ENCODE data around the gene WAPL. TPM values are rescaled to one million over a fixed set of nuclear protein-coding genes. Genes with fewer than 3 reads are reported as not detected.

Gene WAPL
- total and polyA plus RNA-seq, 2 of the 8 experiments (the other 6 are each of a cell fraction or from before 2014, with no cell fraction given), result 12.8 to 48.1 TPM

DNA sequence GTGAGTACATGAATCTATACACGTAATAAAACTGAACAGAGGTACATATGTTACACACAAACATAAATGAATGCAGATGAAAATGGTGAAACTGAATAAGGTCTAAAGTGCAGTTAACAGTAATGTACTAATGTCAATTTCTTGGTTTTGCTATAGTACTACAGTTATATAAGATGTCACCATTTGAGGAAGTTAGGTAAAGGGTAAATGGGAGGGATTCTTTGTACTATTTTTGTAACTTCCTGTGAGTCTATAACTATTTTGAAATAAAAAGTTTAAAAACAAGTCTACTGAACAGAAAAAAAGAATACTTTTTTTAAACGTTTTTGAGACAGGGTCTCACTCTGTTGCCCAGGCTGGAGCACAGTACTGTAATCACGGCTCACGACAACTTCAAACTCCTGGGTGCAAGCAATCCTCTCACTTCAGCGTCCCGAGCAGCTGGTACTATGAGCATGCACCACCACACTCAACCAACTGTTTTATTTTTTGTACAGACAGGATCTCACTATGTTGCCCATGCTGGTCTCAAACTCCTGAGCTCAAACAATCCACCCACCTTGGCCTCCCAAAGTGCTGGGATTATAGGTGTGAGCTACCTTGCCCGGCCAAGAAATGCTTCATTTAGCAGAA, 71.5 kb downstream of the WAPL start:
- no peak overlapping the region for H3K4me3 ChIP-seq (ENCODE audit: extremely low read depth in 1 of 4, insufficient read depth in 2 of 4, low read depth in 3 of 4, low read length in 4 of 4)
- H2BK15ac ChIP-seq (ENCODE audit: low read length), result no peak overlapping the region
- H4K5ac ChIP-seq (ENCODE audit: insufficient read length, low read depth, low read length), result no peak overlapping the region
- H4K91ac ChIP-seq (replicated peaks; ENCODE audit: insufficient read length, low read length), result no peak overlapping the region
- DNase-seq (ENCODE audit: low read depth in 1 of 2, low spot score in 2 of 2), result no peak
- H2AK5ac ChIP-seq (ENCODE audit: low read depth, low read length), result no peak overlapping the region
- H3K79me1 ChIP-seq (ENCODE audit: low read depth, low read length), result no peaks in the 10 kb centered on the region
- no peak overlapping the region for H2BK5ac ChIP-seq (ENCODE audit: low read depth, low read length)
- H3K27ac ChIP-seq (ENCODE audit: low read depth, low read length), result no peak overlapping the region
- H3K4me1 ChIP-seq (replicated peaks in 1 of 4; ENCODE audit: control insufficient read depth in 3 of 4, insufficient read depth in 4 of 4, low read length in 3 of 4), result no peaks in the 10 kb centered on the region
- ChIA-PET POLR2A (ENCODE audit: partially characterized antibody) (no interaction called here), CTCF (ENCODE audit: partially characterized antibody) (no interaction called here)
- H2BK12ac ChIP-seq (ENCODE audit: low read depth, low read length), result no peak overlapping the region
- H3K9ac ChIP-seq (replicated peaks in 1 of 4; ENCODE audit: extremely low read depth in 1 of 4, low read depth in 3 of 4, low read length in 3 of 4), result no peak overlapping the region
- no peak overlapping the region for H3K18ac ChIP-seq (ENCODE audit: extremely low read depth, low read length)
- H3K27me3 ChIP-seq (replicated peaks in 1 of 4; ENCODE audit: control insufficient read depth in 3 of 4, extremely low read depth in 1 of 4, insufficient read depth in 3 of 4, low read length in 3 of 4), result no peaks in the 10 kb centered on the region
- no peak overlapping the region for H2AFZ ChIP-seq (ENCODE audit: low read length)
- no peak overlapping the region for H2BK20ac ChIP-seq (ENCODE audit: low read length)
- no peak overlapping the region for H3K14ac ChIP-seq (ENCODE audit: insufficient read length)
- no peaks in the 10 kb centered on the region for H3K79me2 ChIP-seq (ENCODE audit: control insufficient read depth in 1 of 2, insufficient read depth in 2 of 2, low read length in 2 of 2)
- WGBS, 2 experiments (ENCODE audit: extremely low coverage in 1 of 2, insufficient coverage in 1 of 2, insufficient read length in 1 of 2, insufficient replicate concordance in 2 of 2, low coverage in 1 of 2, low lambda C conversion rate in 2 of 2, missing lambda C conversion rate in 1 of 2), result 94% methylated on average over 7 of the region's 7 CpGs; no CpG with 5 or more reads in 1 of the 2 experiments
- no peak for FAIRE-seq
- no peak overlapping the region for H3K56ac ChIP-seq (replicated peaks; ENCODE audit: insufficient read length, low read depth, low read length)
- no peak overlapping the region for H3K23ac ChIP-seq (ENCODE audit: insufficient read length)
- H3K4me2 ChIP-seq (ENCODE audit: insufficient read depth in 1 of 2, low read depth in 2 of 2, low read length in 2 of 2), result no peak overlapping the region
- peaks cover 0 to 5% of the 10 kb centered on the region in 2 experiments; a peak in 1 of 4 replicates for H3K9me3 ChIP-seq (ENCODE audit: insufficient read depth in 2 of 2, low read depth in 1 of 2, low read length in 1 of 2)
- no peak overlapping the region for H3K4ac ChIP-seq (replicated peaks; ENCODE audit: insufficient read length, low read depth, low read length)
- H2BK120ac ChIP-seq (replicated peaks; ENCODE audit: low read depth, low read length), result no peak overlapping the region
- no peak overlapping the region for H4K8ac ChIP-seq (ENCODE audit: extremely low read depth, insufficient read depth, low read length)
- H3K36me3 ChIP-seq (ENCODE audit: control insufficient read depth in 2 of 4, insufficient read depth in 4 of 4, low read length in 3 of 4), result peaks cover 3 to 68% (median 39%) of the 10 kb centered on the region in 4 experiments; a peak in 7 of 8 replicates
- no peaks in the 10 kb centered on the region; the same call in 1 of the 2 replicates for H3K23me2 ChIP-seq (ENCODE audit: low read depth, low read length)
- H4K20me1 ChIP-seq (replicated peaks in 1 of 2; ENCODE audit: control insufficient read depth in 1 of 2, insufficient read depth in 2 of 2, low read length in 2 of 2), result peaks cover 0 to 3% of the 10 kb centered on the region in 2 experiments
- TF ChIP-seq EGR1 (IDR thresholded peaks at IDR 0.05; ENCODE audit: borderline replicate concordance, low read depth, low read length), result no peak
- no peak for TF ChIP-seq MAFK (IDR thresholded peaks at IDR 0.05; ENCODE audit: low read depth, low read length)
- no peak for TF ChIP-seq HDAC6 (IDR thresholded peaks at IDR 0.05; ENCODE audit: low read depth, low read length)
- no peak for TF ChIP-seq SP2 (IDR thresholded peaks at IDR 0.05; ENCODE audit: low read length)
- no peak for TF ChIP-seq NANOG (IDR thresholded peaks at IDR 0.05; ENCODE audit: insufficient read depth, low read depth, low read length, poor library complexity, severe bottlenecking)
- no peak for TF ChIP-seq ATF2 (IDR thresholded peaks at IDR 0.05; ENCODE audit: low read length)
- no peak for TF ChIP-seq SIX5 (IDR thresholded peaks at IDR 0.05; ENCODE audit: low read depth, low read length)
- no peak for TF ChIP-seq ZNF274 (IDR thresholded peaks at IDR 0.05; ENCODE audit: borderline replicate concordance, extremely low read depth, low read length)
- no peak for TF ChIP-seq TBP (IDR thresholded peaks at IDR 0.05; ENCODE audit: low read depth, low read length)

Measured in H1 (cell line).